COR-L47 (cell line): ENCODE data around the gene ABHD3.
"Not testable (repeated sequence)": the region's sequence is repeated elsewhere in the genome, so short reads cannot be mapped to it uniquely, and the experiment has no call there.

Experiments used
- DNase-seq: peaks from one replicate; lab custom pipeline; 2025; lab: John Stamatoyannopoulos, UW

Gene ABHD3, protein sequence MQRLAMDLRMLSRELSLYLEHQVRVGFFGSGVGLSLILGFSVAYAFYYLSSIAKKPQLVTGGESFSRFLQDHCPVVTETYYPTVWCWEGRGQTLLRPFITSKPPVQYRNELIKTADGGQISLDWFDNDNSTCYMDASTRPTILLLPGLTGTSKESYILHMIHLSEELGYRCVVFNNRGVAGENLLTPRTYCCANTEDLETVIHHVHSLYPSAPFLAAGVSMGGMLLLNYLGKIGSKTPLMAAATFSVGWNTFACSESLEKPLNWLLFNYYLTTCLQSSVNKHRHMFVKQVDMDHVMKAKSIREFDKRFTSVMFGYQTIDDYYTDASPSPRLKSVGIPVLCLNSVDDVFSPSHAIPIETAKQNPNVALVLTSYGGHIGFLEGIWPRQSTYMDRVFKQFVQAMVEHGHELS

DNA sequence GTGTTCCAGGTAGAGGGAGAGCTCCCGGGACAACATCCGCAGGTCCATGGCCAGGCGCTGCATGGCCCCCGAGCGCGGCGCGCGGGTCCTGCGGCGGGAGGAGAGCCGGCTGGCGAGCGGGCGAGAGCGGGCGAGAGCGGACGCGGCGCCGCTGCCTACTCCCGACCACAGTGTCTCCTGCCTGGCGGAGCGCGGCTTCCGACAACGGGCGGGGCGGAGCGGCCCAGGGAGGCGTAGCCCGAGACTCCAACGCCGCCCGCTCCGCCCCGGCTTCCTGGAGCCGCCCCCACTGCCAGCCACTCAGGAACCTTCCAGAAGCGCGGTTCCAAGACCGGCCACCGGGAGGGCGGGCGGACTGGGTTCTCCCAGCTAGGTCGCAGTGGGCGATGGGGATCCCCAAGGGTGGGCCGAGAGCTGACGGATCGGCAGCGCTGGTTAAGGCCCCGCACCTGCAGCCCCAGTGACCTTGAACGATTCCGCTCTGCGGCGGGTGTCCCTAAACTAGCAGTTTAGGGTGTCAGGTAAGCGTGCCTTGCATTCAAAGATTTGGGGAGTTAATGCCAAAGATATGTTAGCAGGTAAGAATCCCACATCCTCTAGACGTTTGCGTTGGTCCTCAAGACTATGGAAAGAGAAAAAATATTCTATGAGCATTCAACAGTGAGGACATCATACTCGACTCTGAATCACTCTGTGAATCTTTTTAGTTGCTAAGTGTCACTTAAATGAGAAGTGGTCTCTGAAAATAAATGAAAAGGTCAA, at the start of gene ABHD3:
Gene ABHD3 (minus strand): TSS at position 172 of the 762 bp plus-strand sequence. CDS start 109 bp downstream, at position 63.
- peak; percentile 99 for DNase-seq

DNA sequence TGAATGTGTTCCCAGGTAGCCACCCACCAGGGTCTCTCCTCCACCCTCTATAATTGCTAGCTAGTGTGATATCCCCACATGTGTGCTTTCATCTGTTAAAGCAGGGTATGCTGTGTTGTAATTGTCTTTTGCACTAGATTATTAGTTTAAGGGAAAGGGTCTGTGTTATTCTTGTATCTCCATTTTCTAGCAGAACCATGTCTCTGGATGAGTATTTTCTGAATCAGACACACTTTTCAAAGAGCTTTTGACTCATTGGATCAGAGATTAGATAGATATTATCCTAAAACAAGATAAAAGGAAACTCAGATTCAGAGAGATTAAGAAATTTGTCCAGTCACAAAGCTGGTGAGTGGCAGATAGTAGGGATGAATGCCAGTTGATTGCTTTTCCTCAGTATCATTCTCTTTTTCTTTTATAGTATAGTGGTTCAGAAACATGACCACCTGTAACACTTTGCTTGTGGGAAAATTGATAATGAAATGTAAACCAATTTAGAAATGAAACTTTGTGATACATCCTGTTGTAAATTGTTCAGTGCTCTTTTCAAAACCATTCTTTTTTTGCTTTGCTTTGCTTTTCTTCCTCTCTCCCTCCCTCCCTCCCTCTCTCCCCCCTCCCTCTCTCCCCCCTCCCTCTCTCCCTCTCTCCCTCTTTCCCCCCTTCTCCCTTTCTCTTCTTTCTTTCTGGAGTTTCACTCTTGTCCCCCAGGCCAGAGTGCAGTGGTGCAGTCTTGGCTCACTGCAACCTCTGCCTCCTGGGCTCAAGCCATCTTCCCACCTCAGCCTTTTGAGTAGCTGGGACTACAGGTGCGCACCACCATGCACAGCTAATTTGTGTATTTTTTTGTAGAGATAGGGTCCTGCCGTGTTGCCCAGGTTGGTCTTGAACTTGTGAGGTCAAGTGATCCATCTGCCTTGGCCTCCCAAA, 43.5 kb upstream of the ABHD3 start:
- peak; percentile 24 for DNase-seq

DNA sequence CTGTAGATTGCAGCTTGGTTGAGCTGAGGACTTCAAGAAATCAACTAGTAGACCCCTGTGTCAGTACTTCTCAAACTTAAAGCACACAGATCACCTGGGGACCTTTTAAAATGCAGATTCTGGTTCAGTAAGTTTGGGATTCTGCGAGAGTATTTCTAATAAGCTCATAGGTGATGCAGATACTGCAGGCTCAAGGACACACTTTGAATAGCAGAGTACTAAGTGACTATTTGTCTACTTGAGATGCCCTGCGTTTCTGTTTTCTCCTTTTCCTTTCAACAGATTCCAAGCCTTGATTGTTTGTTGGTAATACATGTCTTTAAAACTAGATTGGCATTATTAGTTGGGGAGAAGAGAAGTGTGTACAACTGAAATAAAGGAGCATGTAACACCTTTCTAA, 42.7 kb upstream of the ABHD3 start:
- no peak for DNase-seq

DNA sequence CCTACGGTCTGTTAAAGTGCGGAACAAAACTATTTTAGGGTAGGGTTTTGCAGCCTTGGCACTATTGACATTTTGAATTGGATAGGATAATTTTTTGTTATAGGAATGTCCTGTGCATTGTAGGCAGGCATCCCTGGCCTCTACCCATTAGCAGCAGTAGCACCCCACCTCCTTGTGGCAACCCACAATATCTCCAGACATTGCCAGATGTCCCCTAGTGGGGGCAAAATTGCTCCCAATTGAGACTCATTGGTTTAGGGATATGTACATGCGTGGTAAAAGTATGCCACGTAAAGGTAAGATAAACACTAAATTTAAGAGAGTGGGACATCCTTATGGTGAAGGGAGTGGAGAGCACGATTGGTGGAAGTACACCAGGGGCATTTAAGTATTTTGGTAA, 40.7 kb upstream of the ABHD3 start:
- DNase-seq: no peak

DNA sequence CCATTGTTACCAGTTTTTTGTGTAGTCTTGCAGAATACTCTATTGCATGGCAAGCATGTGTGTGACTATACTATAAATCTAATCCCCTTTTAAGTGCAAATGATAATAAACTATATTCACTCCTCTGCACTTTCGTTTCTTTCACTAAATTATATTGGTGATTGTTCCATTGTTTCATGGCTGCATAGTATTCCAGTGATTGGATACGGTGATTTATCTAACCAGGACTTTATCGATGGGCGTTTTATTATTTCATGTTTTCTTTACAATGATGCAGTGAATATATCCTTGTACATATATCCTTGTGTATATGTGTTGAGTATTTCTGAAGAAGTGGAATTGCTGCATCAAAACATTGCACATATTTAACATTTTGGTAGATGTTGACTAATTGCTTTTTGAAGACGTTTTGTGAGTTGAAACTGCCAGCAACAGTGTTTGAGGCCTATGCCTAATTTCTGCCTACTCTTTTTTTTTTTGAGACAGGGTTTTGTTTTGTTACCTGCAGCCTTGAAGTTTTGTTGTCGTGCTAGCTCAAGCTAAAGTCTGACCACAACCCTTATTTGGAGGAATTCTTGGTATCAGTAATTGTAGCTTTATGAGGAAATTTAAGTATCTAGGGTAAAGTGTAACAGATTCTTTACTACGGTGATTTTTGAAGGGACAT, 38.7 kb upstream of the ABHD3 start:
- DNase-seq: no peak

DNA sequence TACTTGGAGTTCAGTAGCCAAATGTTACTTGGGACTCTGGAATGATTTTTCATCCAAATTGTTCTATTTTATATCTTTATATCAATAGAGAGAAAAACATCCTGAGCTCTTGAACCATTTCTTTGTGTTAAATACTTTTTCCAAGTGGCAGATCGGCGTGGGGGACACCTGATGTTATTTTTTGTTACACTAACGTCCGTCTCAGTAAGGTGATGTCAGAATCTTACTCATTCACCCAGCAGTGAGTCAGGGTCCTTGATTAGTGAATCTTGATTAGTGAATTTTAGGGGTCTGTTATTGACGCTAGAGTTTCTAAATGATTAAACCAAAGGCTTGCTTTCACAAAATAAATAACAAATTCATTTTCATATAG, 37.7 kb upstream of the ABHD3 start:
- no peak for DNase-seq

DNA sequence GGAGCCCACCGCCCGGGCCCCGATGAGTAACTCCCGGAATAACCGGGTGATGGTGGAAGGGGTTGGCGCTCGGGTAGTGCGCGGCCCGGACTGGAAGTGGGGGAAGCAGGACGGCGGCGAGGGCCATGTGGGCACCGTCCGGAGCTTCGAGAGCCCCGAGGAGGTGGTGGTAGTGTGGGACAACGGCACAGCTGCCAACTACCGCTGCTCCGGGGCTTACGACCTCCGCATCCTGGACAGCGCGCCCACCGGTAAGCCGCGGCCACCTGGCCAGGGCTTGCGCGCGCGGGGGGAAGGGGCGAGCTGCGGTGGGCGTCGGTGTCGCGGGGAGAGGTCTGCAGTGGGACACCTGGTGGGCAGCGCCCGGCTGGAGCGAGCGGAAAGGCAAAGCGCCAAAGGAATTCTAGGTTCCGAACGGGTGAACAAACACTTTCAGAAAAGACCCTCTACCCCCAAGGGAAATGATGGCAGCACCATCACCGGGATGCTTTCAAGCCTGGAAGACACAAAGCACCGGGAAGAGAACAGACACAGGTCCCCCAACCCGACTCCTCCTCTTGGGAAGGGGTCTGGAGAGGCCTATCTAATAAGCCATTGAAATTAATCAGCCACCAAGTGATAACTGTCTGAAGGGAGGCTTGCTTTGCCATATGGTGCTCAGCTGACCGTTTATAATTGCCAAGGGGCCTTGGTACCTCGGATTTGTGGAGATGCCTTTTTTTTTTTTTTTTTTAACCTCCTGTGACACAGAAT, 37.2 kb upstream of the ABHD3 start:
- peak; percentile 21 for DNase-seq

DNA sequence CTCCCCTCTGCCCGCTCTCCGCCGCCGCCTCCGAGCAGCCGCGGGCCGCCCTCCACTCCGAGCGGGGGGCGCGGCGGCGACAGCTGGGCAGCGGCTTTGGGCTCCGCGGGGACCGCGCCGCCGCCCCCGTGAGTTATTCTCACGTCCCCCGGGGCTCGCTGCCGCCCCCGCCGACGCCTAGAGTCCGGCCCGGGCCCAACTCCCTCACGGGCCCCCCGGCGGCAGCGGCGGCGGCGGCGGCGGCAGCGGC, 36.7 kb upstream of the ABHD3 start:
- no peak for DNase-seq

DNA sequence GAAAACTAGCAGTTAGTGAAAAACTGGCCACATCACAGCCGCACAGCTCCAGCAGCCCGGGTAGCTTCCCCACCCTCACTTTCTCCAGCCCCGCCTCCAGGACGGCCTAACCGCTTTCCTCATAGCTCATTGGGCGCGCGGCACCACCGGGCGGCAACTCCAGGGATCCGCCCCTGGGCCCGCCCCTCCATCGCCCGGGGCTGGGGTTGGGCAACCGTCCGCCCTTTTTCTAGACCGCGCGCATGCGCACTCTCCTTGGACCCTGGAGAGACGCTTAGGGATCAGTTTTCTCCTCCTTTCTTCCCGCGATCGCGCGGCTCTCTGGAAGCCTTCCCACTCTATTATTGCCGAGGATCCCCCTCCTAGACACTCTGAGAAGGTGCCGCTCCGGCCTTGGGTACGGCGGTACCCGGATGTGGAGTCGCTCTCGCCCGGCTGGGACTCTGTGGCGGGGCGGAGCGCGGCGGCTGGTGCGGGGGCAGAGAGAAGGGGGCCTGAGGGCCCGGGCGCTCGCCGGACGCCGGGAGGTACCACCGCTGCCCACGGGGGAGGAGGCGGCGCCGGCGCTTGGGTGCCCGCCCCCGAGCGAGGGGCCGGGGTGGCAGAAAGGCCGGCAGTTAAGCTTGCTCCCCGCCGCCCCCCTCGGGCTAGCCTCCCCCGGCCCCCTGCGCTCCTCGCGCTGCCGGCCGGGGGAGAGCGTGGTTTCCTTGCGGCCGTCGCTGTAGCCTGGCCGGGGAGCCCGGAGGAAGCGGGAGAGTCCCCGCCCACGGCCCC, 36.2 kb upstream of the ABHD3 start, which contains the start of gene MIB1:
Gene MIB1 (plus strand): TSS at position 255 of the 774 bp plus-strand sequence. CDS start 792 bp downstream, outside the sequence.
- DNase-seq: peak; percentile 99

DNA sequence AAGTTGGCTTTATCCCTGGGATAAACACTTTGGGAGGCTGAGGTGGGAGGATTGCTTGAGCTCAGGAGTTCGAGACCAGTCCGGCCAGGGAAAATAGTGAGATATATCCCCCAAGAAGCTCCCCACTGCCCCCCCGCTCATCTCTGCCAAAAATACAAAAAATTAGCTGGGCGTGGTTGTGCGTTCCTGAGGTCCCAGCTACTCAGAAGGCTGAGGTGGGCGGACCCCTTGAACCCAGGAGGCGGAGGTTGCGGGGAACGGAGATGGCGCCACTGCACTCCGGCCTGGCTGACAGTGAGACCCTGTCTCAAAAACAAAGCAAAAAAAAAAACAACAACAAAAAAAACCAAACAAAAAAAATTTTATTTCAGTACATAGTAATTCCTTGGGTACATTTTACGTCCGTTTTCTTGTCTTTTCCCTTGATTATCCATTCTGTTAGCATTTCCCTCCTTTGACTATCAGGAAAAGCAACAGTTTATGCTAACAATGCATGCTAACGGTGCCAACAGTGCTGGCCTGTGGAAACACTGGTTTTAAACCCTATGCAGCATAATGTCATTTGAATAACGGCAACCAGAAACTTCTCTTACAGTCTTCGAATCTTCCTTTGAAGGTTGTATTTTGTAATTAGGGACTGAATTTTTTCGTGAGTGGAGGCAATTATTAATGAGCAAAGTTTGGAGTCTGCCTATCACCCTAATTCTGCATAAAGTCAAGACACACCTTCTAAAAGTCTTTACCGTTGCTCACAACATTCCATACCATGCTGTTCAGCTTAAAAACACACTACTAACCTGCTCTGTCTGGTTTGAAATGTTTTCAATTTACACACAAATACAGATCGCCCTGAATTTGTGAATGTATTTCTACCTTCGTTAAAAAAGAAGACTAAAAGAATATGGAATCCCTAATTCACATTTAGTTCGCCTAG, 35.3 kb upstream of the ABHD3 start:
- DNase-seq: no peak

DNA sequence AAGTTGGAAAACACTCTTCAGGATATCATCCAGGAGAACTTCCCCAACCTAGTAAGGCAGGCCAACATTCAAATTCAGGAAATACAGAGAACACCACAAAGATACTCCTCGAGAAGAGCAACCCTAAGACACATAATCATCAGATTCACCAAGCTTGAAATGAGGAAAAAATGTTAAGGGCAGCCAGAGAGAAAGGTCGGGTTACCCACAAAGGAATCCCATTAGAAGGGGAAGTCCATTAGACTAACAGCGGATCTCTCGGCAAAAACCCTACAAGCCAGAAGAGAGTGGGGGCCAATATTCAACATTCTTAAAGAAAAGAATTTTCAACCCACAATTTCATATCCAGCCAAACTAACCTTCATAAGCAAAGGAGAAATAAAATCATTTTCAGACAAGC, 32.4 kb upstream of the ABHD3 start:
- not testable (repeated sequence) for DNase-seq

DNA sequence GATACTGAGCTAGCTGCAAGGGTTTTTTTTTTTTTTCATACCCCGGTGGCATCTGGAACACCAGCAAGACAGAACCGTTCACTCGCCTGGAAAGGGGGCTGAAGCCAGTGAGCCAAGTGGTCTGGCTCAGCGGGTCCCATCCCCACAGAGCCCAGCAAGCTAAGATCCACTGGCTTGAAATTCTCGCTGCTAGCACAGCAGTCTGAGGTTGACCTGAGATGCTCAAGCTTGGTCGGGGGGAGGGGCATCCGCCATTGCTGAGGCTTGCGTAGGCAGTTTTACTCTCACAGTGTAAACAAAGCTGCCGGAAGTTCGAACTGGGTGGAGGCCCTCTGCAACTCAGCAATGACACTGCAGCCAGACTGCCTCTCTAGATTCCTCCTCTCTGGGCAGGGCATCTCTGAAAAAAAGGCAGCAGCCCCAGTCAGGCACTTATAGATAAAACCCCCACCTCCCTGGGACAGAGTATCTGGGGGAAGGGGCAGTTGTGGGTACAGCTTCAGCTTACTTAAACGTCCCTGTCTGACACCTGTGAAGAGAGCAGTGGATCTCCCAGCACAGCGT, 31.0 kb upstream of the ABHD3 start:
- no peak for DNase-seq

DNA sequence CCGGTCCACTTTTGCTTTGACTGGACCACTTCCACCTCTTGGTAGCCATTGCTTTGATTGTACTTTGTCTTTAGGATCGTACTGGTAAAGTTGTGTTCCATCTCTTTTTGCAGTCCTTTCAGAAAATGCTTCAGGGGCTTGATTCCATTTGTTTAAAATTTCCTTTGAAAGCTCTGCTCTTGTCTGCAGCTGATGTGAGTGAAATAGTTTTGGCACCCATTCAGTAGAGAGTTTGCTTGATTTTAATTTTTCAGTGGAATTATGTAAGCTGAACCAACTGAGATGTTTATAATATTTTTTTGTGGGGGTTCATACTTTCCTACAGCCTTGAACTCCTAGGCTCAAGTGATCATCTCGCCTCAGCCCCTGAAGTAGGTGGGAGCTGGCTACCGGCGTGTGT, 28.4 kb upstream of the ABHD3 start:
- DNase-seq: no peak

DNA sequence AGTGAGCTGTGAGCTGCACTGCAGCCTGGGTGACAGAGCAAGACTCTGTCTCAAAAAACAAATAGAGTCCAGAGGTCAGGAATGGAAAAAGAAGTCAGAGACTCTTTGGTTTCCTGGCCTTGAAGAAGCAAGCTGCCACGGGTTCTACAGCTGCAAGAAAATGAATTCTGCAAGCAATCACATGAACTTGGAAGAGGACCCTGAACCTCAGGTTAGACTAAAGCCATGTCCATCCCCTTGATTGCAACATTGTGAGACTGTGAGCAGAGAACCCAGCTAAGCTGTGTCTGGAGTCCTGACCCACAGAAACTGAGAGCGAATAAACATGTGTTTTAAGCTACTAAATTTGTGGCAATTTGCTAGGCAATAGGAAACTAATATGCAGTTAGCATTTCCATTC, 23.1 kb upstream of the ABHD3 start:
- no peak for DNase-seq

DNA sequence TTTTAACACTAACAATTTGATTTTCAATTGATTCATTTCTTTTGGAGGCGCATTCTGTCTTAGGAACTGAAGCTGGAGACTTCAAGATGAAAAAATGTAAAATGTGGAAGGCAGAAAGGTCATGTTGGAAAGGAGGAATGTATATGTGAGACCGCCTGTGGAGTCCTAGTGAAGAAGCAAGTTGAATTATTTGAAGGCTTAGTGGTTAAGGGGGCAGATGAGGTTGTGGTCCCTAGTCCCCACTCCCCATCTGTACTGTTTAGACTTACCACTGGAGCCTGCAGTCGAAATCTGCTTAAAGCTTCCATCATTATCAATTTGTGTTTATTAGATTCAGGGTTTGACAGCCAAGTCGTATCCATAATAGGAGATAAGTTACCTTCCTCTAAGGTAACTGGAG, 20.6 kb upstream of the ABHD3 start:
- DNase-seq: no peak

DNA sequence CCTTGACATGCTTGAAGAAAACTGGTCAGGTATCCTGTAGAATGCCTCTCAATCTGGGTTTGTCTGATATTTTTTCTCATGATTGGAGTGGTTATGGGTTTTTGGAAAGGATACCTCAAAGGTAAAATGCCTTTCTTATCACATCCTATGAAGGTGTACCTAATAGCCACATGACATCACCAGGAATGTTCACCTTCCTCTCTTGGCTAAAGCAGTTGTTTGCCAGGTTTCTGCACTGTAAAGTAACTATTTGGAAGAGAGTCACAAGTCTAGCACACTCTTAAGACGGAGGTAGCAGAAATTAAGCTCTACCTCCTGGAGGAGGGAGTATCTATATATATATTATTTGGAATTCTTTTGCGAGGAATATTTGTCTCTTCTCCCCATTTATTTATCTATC, 18.1 kb upstream of the ABHD3 start:
- DNase-seq: no peak

DNA sequence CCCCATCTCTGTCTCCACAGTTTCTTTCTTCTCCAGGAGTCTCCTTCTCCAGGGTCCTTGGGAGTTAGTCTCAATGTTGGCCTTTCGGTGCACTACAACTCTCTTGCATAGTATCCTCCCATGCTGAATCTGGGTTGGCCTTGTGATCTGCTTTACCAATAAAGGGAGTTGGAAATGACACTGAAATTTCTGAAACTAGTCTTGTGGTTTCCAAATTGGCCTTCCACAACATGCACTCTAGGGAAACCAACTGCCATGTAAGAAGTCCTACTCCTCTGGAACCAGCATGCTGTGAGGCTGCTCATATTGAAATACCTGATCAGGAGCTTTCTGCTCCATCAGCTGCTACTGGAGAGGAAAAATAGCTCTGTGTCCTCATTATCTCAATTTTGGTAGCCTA, 9.9 kb upstream of the ABHD3 start:
- DNase-seq: no peak

DNA sequence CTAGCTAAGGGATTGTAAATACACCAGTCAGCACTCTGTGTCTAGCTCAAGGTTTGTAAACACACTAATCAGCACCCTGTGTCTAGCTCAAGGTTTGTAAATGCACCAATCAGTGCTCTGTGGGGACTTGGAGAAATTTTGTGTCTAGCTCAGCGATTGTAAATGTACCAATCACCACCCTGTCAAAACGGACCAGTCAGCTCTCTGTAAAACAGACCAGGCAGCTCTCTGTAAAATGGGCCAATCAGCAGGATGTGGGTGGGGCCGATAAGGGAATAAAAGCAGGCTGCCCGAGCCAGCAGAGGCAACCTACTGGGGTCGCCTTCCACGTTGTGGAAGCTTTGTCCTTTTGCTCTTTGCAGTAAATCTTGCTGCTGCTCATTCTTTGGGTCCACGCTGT, 2.6 kb upstream of the ABHD3 start:
- not testable (repeated sequence) for DNase-seq

DNA sequence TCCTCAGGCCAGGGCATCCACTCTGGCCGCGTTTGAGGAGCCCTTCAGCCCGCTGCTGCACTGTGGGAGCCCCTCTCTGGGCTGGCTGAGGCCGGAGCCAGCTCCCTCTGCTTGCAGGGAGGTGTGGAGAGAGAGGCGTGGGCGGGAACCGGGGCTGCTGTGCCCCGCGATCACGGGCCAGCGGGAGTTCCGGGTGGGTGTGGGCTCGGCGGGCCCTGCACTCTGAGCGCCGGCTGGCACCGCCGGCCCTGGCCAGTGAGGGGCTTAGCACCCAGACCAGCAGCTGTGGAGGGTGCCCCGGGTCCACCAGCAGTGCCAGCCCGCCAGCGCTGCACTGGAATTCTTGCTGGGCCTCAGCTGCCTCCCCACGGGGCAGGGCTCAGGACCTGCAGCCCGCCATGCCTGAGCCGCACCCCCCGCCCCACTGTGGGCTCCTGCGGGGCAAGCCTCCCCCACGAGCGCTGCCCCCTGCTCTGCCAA, 1.9 kb upstream of the ABHD3 start:
- DNase-seq: no peak
